ENCODE data around the gene FAM20A.
A peak's percentile ranks its signal among the peaks of the same experiment; 100 is the strongest.

The FAM20A gene

GRCh38 chr17:68570526-68570925 lies 30.6 kb downstream of the FAM20A start:
- H3K27ac ChIP-seq: no peak overlapping the region
- no peak for DNase-seq (ENCODE audit: low read depth, low spot score)

GRCh38 chr17:68569346-68569745 lies 31.8 kb downstream of the FAM20A start:
- no peak overlapping the region for H3K27ac ChIP-seq
- no peak for DNase-seq (ENCODE audit: low read depth, low spot score)

- H3K27ac ChIP-seq: no peak overlapping the region
- no peak for DNase-seq (ENCODE audit: low read depth, low spot score)
Observed at GRCh38 chr17:68568581-68568980, 32.6 kb downstream of the FAM20A start.

- no peak for DNase-seq (ENCODE audit: low read depth, low spot score)
- no peak overlapping the region for H3K27ac ChIP-seq
Observed at GRCh38 chr17:68567581-68567980, 33.6 kb downstream of the FAM20A start.

GRCh38 chr17:68567035-68567434 lies 34.1 kb downstream of the FAM20A start:
- H3K27ac ChIP-seq: no peak overlapping the region
- no peak for DNase-seq (ENCODE audit: low read depth, low spot score)

DNA sequence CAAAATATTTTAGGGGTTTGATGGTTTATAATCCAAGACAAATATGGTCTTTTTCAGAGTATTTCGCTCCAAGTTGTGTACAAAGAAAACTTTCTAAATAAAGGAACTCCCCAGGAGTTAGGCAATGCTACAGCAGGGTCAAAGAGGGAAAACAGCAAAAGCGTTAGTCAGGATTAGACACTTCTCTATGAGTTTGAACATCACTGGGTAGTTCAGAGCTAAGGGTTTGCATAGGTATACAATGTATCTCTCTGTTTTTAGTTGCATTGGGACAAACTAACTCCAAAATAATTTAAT lies 34.8 kb downstream of the FAM20A start:
- H3K27ac ChIP-seq: no peak overlapping the region
- DNase-seq (ENCODE audit: low read depth, low spot score): no peak

- no peak overlapping the region for H3K27ac ChIP-seq
- DNase-seq (ENCODE audit: low read depth, low spot score): no peak
Observed at GRCh38 chr17:68565661-68566441, 35.3 kb downstream of the FAM20A start.

DNA sequence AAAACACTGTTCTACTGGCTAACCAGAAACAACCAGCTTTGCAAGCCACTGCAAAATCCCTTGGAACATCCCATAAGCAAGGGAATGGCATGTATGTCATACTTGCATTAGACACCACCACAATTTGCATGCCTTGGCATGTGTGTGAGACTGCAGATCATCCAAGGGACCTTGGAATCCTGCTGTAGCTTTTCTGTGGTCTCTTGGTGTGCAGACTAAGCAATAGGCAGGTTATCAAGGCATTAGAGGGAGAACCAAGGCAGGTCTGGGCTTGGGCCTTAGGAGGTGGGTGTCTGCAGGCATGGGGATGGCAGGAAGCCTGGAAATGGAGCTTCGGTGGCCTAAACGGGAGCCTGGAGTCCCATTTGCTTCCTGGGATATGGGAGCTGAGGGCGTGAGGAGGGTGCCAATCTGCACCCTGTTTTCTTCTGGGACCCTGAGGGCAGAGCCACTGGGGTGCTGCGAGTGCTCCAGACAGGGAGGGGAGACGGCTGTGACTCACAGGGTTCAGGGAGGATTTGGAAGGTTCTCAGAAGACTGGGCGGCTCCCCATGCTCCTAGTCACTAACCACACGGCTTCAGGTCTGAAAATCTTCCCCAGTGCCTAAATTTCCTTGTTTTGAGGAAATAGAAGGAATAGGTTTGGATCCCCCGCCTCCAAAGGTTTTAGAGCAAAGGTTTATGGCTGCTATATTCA lies 36.6 kb downstream of the FAM20A start:
- DNase-seq (ENCODE audit: low read depth, low spot score): peak; percentile 87
- H3K27ac ChIP-seq: peak overlapping the region; percentile 71

DNA sequence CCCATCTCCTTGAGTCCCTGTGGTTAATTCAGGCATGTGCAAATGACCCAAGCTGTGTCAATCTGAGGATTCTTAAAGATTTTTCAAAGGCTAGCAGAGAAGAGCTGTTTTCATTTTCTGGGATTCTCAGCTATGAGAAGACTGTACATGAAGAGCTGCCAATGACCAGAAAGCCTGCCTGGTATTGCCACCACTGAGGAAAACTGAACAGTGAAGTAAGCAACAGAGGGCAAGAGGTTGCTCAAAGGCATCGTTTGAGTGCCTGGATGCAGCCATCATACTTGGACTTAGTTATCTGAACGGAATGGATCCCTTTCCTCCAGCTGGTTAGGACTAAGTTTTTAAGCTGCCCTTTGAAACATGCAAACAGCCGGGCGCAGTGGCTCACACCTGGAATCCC lies 38.4 kb downstream of the FAM20A start:
- no peak for DNase-seq (ENCODE audit: low read depth, low spot score)
- H3K27ac ChIP-seq: no peak overlapping the region

GRCh38 chr17:68560966-68561720 lies 40.0 kb downstream of the FAM20A start:
- H3K27ac ChIP-seq: no peak overlapping the region
- no peak for DNase-seq (ENCODE audit: low read depth, low spot score)

DNA sequence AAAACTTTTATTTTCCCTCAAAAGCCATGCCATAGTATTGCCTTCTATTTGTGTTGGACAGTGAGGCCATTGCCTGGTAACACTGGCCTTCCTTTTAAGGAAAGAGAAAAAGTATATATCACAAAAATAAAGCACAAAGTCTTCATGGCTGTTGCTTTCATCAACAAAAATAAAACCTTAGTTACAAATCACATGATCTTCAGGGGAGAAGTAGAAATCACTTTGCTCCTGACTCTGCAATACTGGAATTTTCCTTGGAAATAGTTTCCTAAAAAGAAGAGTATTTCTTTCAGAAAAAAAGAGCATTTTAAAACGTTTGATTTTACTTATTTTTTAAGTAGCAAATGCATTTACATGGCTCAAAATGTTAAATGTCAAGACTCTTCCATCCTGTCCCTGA lies 41.9 kb downstream of the FAM20A start:
- no peak for DNase-seq (ENCODE audit: low read depth, low spot score)
- no peak overlapping the region for H3K27ac ChIP-seq

DNA sequence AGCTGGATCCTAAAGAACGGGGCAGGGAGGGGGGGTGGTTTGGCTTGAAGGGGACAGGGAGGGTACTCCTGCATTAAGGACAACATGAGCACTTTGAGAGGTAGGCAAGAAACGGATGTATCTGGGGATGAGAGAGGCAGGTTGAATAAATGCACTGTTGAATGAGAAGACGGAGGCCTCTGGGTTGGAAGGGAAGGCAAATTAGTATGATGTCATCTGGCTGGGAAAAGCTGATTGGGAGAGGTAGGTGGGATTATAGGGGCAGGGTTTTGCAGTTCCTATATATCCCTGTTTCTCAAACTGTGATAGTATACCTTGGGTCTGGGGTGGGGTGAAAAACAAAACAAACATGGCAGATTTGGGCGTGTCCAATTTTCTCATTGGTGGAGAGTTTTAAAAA lies 44.6 kb downstream of the FAM20A start:
- no peak overlapping the region for H3K27ac ChIP-seq
- no peak for DNase-seq (ENCODE audit: low read depth, low spot score)

GRCh38 chr17:68544111-68544915 lies 56.9 kb downstream of the FAM20A start:
- DNase-seq (ENCODE audit: low read depth, low spot score): no peak
- H3K27ac ChIP-seq: no peak overlapping the region

DNA sequence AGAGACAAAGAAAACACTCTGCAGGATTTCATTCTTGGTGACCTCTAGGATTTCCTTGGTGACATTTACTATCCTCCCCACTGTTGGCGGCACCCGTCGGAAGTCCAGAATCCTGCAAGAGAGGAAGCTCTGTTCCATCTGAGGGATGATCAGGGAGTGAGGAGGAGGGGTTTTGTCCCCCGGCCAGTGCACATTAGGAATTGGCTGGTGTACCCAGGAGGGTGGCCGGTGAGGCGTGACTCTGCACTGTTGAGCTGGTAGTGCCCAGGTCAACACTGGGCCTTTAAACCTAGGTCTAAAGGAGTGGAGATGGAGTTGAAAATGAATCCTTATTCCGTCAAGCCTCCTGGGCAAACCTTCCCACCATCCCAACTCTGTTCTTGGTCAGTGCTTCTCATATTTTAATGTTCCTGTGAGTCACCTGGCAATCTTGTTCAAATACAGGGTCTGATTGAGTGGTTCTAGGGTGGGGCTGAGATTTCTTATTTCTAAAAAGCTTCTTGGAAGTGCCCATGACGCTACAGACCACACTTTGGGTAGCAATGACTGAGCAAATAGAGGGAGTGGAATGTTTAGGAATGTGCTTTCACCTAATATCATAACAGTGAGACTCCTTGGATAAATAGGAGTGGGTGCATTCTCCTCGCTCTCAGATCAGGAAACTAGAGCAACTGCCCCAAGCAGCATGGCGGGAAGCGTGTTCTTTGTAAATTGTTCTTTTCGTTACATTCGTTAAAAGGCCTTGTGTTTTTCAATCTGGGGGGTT lies 58.3 kb downstream of the FAM20A start:
- DNase-seq (ENCODE audit: low read depth, low spot score): no peak
- H3K27ac ChIP-seq: no peak overlapping the region

DNA sequence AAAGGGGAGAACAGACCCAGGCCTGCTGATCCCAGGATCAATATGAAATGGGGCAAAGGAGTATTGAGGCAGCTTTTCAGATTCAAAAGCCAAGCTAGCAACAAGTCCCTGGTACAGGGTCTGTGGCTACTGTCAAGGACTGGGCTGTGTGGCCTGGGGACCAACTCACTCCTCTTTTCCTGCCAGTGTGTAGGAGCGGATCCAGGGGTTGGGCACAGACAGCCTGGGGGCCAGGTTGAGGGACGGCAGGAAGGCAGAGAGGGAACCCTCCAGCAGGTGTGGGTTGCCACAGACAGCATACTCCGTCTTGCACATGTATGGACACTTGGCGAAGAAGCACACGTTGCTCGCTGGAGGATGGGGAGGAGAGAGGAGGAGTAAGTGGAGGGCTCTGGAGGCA lies 59.4 kb downstream of the FAM20A start:
- no peak for DNase-seq (ENCODE audit: low read depth, low spot score)
- no peak overlapping the region for H3K27ac ChIP-seq

DNA sequence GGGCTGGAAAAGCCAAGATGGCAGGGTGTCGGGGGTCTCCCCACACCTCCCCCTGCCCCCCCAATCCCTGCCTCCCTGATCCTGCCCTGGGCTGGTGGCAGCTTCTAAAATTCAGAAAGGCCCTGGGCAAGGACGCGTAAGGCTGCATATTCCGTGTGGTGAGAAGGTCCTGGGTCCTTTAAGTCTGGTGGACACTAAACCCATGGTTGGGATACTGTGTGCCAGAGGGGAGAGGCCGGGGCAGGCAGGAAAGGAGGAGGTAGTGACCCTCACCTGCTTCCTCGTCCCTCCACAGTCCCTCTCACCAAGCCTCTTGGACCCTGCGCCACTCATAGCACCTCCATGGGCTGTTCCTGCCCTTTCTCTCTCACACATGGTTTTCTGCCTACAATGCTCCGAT lies 60.2 kb downstream of the FAM20A start:
- H3K27ac ChIP-seq: no peak overlapping the region

DNA sequence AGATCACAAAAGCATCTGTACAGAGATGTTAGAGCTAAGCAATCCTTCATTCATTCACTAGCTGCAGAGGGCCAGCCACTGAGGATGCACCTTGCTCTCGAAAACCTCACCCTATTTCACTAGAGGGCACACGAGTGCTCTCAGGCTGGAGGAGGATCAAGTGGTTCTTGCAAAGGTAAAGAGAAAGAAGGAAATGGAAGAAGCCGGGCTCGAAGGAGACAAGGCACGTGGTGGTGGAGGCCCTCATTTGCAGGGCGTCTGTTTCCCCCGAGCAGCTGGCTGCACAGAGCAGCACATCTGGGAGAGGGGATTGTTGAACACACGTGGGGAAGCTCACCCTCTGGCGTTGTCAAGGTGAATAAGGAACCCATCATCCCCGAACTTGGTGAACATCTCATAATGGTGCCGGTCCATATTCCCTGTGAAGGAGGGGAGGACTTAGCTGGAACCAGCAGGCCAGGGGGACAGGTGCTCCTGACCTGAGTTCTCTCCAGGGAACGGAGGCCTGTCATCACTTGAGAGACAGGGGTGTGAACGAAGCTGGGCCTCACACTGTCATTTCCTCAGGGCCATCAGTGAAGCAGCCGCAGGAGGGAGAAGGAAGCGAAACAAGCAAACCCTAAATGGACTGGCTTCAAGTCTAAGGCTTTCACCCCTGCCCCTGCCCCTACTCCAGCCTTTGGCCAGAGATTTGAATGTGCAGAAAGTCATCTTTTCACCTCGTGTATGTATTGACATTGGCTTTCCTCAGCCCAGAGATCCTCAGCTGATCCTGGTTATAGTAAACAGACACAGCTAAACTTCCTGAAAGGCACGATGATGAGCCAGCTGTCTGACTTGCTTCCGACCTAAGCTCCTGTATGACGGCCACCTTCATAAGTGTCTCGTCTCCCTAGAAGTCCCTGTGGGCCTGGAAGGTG lies 61.4 kb downstream of the FAM20A start:
- no peak for DNase-seq (ENCODE audit: low read depth, low spot score)
- no peak overlapping the region for H3K27ac ChIP-seq

More for the DNA sequence above, 60.2 kb downstream of the FAM20A start:
- DNase-seq (ENCODE audit: low read depth, low spot score): no peak

DNA sequence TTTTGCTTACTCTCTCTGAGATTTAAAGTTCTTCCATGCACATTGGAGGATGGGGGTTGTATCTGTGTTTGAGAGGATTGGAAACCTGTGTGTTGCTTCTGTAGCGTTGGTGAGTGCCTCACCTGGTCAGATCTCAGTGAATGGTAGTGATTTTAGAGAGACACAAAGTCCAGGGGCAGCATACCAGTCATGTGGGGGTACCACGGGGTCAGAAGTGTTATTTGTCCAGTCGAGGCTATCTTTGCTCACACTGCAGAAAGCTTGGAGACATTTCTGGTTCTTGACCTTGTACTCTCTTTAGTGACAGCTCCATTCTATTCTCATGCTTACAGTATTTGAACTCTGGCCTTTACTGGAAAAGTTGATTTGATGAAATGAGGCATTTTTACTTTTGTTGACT lies 65.2 kb downstream of the FAM20A start:
- no peak overlapping the region for H3K27ac ChIP-seq
- DNase-seq (ENCODE audit: low read depth, low spot score): no peak

- no peak for DNase-seq (ENCODE audit: low read depth, low spot score)
- H3K27ac ChIP-seq: no peak overlapping the region
Observed at GRCh38 chr17:68534695-68535088, 66.5 kb downstream of the FAM20A start.

All from epithelial cell of prostate (primary cell).